ENCODE measurements around the gene B4GAT1.
"Not testable (repeated sequence)": the region's sequence is repeated elsewhere in the genome, so short reads cannot be mapped to it uniquely, and the experiment has no call there.

B4GAT1 gene

DNA sequence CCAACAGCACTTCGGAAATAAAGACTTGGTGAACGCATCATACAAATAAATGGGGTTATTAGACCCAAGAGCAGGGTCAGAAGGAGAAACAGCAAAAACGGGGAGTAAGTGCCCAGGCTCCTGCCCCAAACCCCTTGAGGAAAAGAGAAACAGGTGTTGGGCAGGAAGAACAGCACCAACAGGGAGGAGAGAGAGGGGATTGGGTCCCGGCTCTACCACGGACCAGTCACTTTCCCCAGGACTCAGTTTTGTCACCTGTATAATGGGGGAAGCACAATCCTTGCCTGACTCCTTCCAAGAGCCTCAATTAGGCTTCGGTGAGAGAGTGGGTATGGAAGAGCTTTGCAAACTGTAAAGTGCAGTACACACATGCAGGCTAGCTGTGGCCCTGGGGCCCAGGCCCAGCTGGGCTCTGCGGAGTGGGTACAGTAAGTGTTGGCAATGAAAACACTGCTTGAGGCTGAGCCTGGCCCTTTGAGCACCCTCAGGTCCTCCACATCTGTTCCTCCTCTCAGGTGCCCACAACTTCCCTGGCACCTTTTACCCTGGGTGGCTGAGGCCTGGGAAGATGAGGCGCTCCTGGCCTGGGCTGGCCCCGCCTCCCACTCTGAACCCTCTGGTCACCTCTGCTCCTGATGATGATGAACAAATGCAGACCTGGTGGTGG lies 15.2 kb upstream of the B4GAT1 start:
- DNase-seq = no peak

DNA sequence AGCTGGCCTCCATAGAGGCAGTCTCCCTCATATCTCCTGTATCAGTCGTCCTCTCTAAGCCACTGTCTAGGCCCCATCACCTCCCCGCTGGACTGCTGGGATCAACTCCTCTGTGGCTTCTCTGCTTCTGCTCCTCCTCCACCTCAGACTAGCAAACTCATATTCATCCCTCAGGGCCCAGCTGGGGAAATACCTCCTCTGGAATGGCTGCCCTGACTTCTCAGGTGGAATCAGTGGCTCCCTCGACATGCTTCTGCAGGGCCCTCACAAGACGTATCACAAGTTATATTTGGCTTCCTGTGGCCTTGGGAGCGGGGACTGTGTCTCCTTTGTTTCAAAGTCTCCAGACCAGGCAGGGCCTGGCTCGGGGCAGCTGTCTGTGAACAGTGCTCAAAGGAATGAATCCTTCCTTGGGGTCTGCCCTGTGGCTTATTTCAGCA lies 14.1 kb upstream of the B4GAT1 start:
- DNase-seq = no peak

DNA sequence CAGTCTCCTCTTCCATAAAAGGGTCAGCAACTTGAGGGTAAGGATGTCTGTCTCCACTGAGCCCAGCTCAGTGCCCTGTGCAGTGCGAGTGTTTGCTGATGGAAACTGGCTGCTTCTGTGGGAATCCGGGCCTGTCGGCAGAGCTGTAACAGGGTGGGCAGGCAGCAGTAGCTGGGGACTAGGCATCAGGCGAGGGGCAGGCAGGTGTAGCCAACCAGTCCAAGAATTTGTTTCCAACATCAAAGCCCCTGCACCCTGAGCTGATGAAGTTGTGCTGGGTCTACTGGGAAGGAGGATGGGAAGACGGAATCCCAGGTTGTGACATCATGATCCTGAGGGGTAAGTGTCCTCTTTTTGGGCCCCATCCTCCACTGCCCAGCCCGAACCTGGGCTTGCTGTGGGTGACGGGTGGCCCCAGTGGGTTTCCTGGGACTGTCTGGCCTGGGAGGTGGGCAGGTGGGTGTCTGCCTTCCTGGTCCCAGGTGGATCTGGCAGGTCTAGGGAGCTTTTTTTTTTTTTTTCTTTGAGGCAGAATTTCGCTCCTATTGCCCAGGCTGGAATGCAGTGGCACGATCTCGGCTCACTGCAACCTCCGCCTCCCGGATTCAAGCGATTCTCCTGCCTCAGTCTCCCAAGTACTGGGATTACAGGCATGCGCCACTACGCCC lies 13.1 kb upstream of the B4GAT1 start:
- no peak for DNase-seq

DNA sequence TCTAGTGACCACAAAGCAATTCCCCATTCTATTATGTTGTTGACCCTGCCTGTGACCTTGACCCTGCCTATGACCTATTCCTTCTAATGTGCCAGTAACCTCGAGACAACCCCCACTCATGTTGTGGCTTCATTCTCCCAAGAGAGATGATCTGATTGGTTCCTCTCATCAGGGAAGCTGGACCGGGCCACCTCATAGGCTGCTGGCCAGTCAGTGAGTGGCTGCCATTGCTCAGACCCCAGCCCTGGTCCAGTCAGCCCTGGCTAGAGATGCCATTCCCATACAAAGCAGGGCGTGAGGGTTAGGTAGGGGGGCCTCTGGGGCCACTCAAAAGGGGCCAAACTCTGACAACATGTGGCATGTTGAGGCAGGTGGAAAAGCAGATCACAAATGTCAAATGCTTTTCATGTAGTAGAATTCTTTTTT lies 12.2 kb upstream of the B4GAT1 start:
- DNase-seq = no peak

DNA sequence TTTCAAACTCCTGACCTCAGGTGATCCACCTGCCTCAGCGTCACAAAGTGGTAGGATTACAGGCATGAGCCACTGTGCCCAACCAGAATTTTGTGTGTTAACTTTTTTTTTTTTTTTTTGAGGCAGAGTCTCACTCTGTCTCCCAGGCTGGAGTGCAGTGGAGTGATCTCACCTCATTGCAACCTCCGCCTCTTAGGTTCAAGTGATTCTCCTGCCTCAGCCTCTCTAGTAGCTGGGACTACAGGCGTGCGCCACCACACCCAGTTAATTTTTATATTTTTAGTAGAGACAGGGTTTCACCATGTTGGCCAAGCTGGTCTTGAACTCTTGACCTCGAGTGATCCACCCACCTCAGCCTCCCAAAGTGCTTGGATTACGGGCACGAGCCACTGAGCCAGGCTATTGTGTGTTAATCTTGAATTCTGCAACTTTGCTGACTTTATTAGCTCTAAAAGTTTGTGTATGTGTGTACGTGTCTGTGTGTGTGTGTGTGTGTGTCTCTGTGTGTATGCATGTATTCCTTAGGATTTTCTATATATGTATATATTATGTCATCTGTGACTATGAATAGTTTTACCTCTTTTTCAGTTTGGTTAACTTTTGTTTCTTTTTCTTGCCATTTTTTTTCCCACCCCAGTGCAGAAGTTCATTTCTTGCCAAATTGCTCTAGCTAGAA lies 3.3 kb upstream of the B4GAT1 start:
- DNase-seq = not testable (repeated sequence)

DNA sequence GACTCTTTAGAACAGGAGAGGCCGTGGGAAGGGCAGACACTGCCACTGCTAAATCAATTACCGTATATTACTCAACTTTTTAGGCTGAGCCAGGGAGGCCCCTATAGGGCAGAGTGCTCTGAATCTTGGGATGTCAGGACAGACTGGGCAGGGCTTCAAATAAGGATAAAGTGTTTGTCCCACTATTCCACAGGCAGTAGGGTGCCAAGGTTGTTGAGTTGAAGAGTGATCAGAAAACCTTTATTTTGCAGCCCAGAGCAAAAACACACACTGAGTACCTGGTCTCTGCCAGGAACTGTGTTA lies 1.6 kb upstream of the B4GAT1 start:
- no peak for DNase-seq

DNA sequence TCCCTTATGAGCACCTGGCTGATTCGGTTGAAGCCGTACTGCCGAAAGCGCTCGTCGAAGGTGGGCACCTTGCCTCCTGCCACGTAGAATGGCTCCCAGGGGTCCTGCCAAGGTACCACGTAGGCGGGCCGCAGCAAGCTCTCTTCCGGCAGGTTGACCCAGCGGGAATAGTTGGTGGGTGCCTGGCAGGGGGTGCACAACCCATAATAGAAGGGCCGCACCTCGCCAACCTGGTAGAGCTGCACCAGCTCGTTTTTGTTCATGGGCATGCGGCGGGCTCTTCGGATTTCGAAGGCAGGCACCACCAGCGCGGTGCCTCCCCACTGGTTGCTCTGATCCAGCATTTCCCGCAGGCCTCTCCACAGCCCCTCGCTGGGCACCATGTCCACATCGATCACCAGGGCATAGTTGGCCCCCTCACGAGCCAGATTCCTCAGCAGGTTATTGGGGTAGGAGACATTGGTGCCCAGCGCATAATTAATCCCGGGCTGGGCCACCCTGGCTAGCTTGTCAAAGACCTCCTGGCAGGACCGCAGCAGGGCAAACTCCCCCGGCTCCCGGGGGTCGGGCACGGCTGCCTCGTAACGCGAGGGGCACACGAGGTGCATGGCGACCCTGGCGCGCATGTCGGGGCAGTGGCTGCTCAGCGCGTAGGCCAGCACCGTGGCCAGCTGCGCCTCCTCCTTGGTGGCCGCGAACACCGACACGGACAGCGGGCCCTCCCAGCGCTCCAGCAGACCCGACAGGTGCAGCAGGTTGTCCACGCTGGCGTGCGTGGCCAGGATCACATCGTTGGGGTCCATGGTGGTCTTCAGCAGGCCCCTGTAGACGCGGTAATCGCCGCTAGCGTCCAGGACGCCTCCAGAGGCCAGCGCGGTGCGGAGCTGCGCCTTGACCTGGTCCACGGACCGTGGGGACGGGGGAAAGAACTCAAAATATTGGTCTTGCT lies 679 bp downstream of the B4GAT1 start:
- DNase-seq = no peak

DNA sequence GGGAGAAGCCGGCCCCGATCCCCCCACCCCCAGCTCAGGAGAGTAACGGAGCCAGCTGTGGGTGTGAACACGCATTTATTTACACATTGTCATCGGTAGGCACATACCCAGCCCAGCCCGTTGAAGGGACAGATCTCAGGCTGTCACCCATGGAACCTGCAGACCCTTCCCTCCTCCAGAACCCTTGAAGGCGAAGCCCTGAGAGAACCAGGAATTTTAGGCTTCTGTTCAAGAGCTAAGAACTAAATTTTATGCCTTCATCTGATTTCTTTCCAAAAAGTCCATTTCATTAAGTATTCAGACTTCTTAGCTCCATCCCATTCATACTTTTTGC lies 2.1 kb downstream of the B4GAT1 start:
- DNase-seq = no peak

DNA sequence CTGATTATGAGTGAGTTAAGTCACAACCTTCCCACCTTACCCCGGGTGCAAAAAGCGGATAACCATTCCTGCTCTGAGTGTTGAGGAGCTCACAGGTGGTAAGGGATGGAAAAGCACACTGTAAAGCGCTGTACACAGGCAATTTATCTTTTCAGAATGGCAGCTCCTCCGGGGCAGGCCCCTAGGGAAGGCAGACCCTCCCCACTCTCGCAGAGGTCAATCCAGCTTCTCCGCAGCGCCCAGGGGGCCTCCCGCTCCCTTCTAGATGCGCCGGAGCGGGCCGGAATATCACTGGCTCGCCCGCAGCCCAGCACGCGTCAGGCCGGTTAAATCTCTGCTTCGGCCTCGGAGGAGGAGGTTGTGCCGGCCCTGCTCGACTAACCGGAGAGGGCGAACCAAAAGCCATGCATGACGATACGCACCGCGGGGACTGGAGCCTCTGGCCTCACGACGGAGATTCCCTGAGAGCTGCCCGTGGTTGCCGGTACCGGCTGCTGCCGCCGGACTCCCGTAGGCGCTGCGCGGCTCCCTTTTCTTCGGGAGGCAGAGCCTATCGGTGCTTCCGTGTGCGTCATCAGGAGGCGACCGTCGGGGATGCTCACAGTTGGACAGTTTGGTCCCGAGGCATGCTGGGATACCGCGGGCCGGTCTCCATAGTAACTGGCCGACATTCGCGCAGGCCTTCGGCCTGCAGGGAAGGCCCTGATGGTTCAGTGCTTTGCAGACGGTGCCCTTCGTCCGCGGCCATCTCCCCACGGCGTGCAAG lies 2.7 kb downstream of the B4GAT1 start, which contains the start of gene BRMS1:
Gene BRMS1 (minus strand): TSS at position 555 of the 766 bp plus-strand sequence. CDS start 2,870 bp downstream, outside the sequence.
- peak; percentile 20 for DNase-seq

DNA sequence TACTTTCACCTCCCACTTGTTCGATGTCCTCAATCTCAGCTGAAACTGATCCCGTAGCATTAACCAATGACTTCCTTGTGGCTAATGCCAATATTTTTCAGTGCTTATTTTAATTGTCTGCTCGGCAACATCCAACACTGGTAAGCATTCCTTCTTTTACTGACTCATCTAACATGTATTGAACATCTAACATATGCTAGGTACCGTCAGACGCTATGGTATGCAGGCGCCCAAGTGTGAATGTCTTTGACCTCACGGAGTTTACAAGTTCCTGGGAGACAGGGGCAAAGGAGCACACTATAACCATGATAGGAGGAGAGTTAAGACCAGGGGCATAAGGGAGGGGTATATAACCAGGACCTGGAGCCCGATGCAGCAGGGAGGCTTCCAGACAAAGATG lies 4.3 kb downstream of the B4GAT1 start:
- DNase-seq = no peak

DNA sequence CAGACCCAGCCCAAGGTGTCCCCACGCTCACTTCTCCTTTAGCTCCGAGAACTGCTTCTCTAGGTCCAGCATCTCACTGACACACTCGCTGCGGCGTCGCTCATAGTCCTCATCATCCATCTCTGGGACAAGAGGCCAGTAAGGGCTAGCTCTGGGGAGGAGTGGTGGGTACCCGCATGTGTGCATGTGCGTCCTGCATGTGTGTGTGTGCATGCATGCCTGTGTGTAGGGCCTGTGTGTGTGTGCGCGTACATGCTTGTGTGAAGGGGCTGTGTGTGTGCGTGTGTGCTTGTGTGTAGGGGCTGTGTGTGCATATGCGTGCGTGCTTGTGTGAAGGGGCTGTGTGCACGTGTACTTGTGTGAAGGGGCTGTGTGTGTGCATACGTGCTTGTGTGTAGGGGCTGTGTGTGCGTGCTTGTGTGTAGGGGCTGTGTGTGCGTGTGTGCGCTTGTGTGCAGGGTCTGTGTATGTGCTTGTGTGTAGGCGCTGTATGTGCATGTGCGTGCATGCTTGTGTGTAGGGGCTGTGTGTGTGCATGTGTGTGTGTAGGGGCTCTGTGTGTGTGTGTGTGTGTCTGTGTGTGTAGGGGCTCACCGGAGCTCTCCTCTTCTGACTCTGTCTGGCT lies 5.8 kb downstream of the B4GAT1 start:
- no peak for DNase-seq

DNA sequence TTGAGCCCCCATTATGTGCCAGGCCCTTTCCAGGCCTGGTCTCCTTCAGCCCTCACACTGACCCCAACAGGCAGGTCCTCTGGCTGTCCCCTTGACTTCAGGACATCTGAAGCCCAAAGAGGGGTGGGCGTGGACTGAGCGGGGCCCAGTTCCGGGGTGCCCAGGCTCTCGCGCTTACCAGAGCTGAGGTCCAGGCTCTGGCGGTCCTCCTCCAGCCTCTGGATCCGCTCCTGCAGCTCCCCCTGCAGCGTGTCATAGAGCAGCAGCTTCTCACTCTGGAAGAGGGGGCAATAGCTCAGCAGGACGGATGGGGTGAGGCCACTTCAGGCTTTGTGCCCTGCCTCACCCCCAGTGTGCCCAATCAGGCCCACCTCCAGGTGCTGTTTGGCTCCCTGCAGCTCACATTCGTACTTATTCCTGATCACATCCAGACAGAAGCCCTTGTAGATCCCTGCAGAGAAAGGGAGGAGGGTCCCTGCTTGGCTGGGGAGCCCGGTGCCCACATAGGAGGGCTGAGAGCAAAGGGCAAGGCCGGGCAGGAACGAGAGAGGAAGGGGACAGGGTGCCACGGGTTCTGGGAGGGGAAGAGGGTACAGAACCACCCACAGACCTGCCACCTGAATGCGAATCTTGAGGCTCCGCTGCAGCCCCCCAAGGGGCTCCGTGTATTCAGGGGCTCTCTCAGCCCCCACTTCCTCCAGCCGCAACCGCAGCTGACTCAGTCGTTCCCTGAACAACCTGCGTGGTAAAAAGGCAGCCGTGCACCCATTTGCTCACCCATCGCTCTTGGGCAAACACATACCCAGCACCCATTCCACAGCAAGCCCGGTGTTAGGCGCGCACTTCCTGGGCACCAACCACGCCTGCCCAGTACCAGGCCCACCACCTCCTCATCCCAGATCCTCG lies 6.6 kb downstream of the B4GAT1 start:
- no peak for DNase-seq

DNA sequence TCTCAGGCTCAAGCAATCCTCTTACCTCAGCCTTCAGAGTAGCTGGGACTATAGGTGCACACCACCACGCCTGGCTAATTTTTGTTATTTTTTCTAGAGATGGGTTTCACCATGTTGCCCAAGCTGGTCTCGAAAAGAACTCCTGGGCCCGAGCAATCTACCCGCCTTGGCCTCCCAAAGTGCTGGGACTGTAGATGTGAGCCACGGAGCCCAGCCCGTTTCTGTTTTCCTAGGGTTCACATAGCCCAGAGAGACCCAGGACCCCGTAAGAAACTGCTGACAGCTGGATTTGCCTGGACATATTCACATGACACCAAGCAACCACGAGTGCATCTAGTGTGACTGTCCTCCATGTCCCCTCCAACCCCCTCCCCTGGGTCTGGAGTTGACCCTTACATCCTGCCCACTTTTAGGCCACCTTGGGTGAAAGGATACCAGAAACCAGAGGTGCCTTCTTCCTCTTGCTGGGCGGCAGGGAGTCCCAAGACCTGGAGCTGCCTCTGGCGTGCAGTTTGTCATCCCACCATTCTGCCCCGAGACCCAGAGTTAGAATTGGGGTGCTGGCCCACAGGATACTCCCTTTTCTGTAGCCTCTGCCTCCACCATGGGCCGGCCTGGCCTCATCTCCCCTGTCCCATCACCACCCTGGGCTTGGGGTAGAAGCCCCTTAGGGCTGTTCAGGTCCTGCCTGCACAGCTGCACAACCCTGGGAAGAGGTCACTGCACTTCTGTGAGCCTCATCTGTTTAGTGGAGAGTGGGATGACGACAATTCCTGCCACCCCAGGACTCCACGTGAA lies 7.5 kb downstream of the B4GAT1 start:
- DNase-seq = no peak

DNA sequence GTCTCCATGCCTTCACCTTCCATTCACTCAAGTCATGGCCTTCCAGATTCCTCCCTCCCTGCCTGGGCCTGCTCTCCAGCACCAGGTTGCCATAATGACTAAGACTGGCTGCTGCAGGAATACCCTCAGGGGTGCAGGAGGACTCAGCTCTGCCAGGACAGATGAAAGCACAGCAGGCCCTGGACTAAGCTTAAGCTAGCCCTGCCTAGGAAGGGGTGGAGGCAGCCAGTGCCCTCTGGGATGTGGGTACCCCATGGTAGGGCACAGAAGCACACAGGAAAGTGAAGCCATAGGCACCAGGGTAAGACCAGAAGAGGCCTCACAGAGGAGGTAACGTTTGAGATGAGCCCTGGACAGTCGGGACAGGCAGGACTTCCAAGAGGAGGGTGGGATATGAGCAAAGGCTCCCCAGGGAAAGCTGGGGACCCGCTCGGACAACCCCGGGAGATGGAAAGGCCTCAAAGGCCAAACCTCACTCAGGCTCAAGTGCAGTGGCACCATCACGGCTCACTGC lies 8.2 kb downstream of the B4GAT1 start:
- no peak for DNase-seq

DNA sequence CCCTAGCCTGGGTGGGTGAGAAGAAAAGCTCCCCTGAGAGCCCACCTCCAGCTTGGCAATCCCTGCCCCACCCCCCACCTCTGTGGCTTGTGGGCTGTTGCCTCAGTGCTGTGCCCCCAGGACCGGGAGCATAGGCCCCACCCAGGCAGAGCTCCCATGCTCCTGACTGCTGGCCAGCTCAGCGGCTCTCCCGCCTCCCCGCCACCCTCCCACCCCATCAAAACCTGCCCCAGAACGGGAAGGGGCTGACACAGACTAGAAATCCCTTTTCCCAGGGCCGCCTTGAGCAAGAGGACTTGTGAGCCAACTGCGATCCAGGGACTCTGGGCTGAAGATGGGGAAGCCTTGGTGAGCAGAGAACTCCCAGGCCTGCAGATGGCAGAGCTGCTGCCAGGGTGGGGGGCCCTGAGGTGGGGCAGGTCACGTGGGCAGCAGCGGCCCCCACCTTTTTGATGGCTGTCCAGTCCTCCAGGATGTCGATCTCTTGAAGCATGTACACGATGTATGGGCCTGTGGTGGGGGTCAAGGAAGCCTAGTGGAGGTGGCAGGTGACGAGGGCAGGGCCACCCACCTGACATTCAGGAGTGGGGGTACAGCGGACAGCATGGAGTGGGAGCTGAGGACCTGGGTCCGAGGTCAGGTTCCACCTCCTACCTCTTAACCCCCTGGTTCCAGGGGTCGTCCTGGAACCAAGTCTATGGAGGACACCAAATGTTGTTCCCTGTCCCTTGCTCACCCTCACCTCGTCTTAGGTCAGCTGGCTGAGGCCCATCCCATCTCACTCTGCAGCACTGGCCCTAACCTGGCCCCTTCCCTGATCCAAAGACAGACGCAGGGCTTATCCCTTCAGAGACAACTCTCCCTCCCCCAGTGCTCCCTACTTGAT lies 8.9 kb downstream of the B4GAT1 start:
- no peak for DNase-seq

DNA sequence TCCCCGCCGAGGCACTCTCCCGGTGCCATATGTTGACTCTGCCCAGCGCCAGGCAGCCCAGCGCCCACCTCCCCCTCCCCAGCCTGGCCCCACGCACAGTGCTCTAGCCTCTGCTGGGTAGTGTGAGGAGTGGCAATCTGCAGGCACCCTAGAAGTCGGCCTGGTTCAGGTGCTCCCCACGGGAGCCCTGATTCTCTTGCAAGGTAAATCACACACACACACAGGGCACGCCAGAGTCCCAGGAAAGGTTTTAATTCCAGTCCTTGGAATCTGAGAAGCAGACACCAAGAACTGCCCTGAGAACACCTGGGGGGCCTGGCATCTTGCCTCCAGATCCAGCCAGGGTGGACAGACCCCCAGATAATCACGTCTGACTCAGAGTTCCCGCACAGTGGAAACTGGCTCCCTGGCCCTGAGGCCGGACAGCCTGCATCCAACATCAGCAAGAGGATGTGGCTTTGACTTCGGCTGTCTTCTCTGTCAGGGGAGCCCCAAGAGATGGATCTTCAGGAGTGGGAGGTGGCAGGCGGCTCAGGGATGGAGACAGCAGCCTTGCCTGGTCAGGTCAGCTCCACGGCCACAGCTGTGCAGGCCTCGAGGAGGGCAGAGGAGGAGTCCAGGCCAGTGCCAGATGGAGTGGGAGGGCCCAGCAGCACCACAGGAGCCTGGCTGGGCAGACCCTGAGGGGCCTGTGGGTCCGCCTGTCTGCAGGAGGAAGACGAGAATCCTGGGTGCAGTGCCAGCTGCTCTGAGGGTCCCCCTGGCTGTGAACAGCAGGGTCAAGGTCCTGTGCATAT lies 10.1 kb downstream of the B4GAT1 start:
- DNase-seq = no peak

DNA sequence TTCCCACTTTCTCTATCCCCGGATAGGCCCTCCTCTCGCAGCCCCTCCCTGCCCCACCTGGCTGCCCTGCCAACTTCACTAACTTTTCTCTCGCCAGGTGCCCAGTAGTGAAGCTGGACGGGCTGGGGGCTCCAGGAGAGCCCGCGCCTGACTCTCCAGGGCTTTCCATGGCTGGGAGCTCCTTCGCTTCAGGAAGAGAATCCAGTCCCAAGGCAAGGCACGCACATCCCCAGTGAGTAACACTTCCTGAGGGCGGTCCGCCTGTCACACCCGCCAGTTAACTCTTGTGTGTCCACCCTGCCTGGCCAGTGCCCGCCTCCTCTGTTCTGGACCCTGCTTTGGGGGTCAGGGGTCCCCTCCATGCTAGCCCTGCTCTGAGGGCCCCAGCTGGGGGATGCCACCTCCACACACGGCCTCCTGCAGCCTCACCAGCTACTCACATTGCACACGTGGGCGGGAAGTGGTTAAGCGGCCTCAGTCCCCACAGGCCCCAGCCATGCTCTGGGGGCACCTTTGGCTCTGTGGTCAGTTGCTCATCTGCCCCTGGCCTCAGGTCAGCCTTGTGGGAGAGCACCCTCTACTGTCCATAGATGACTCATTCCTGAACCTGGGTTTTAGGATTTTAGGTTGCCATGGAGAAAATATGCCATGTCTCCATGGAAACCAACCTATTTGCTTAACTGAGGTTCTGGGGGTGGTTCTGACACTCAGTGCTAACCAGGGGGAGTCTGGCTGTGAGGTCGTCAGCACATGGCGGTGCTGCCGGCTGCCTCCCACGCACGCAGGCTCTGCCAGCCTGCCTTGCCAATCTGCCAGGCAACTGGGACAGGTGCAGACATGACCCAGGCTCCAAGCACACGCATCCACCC lies 11.0 kb downstream of the B4GAT1 start, which contains the start of gene RIN1:
Gene RIN1 (minus strand): TSS at position 201 of the 869 bp plus-strand sequence. CDS start 32 bp downstream, at position 169.
- no peak for DNase-seq
